AG10803 (cell line): ENCODE results near the gene DIP2C.
A peak's percentile ranks its signal among the peaks of the same experiment; 100 is the strongest.

ENCODE experiments used
- DNase-seq: peaks from one replicate; pipeline ENCODE4 v3.0.0; 2010; ENCODE audit warnings: low read depth
- H3K4me3 ChIP-seq: 2 replicates; pipeline ENCODE4 v1.5.1; 2011; ENCODE audit warnings: mild to moderate bottlenecking, low read length, control low read depth
- CTCF ChIP-seq: conservative IDR thresholded peaks from 2 replicates; pipeline ENCODE4 v1.5.1; 2011; ENCODE audit warnings: mild to moderate bottlenecking, low read length, control low read depth, inconsistent platforms

DIP2C gene

DNA sequence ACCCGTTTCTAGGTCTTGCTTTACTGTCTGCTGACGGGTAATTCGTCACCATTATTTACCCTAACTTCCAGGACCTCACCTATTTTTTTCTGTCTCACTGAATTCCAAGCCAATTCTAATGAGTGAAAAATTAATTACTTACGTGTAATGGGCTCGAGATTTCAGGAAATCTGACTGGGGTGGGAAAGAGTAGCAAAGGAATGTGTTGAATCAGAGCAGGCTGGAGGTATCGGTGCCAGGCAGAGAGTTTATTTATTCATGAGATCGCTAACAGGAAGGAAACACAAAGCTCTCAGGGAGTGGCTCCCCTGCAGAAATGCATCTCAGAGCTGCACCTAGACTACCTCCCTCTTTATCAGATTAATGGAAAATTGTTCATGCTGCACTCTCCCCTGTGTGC lies 4.0 kb upstream of the DIP2C start:
- H3K4me3 ChIP-seq = no peak overlapping the region
- peak; percentile 33 for DNase-seq
- no peak for TF ChIP-seq CTCF

GRCh38 chr10:692682-693351 lies 3.3 kb upstream of the DIP2C start:
- no peak for TF ChIP-seq CTCF
- no peak for DNase-seq

GRCh38 chr10:691216-691615 lies 1.7 kb upstream of the DIP2C start:
- no peak for TF ChIP-seq CTCF
- H3K4me3 ChIP-seq = no peak overlapping the region
- no peak for DNase-seq

More at GRCh38 chr10:692682-693351, 3.3 kb upstream of the DIP2C start:
- H3K4me3 ChIP-seq = no peak overlapping the region

DNA sequence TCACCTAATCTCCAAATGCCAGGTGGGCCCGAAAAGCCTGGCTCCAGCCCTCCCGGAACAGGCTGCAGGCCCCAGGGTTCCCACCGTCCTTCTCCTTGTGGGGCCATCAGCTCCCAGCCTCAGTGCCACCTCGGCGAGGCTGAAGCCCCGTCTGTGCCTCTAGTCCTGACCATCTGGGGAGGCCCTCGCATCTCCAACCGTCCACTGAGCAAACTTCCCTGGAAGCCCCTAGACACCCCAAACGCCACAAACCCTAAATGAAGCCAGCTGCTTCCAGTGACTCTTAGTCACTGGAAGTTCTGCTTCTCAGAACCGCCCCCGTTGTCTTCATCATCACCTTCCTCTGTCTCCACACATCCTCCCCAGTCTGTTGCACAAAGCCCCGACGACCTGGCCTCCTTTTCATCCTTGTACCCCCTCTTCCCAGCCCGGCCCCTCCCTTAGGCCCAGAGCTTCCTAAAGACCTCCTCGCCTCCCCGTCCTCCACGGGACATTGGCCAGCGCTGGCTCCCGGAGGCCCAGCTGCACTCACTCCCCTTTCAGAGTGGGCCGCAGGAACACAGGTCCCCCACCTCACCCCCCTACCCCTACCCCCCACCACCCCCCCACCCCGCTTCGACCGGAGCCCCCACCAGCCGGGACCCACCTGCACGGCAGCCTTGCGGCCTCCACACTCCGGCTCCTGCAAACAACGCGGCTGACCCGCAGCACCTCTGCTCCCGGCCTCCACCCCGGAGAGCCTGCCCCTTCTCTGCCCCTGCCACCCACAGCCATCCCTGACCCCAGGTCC lies 1.1 kb upstream of the DIP2C start:
- peak overlapping the region; percentile 72 for H3K4me3 ChIP-seq
- peak; percentile 28 for DNase-seq
- no peak for TF ChIP-seq CTCF

GRCh38 chr10:689121-689451 lies 382 bp downstream of the DIP2C start:
- DNase-seq = no peak
- H3K4me3 ChIP-seq = peak overlapping the region; percentile 73
- TF ChIP-seq CTCF = no peak

DNA sequence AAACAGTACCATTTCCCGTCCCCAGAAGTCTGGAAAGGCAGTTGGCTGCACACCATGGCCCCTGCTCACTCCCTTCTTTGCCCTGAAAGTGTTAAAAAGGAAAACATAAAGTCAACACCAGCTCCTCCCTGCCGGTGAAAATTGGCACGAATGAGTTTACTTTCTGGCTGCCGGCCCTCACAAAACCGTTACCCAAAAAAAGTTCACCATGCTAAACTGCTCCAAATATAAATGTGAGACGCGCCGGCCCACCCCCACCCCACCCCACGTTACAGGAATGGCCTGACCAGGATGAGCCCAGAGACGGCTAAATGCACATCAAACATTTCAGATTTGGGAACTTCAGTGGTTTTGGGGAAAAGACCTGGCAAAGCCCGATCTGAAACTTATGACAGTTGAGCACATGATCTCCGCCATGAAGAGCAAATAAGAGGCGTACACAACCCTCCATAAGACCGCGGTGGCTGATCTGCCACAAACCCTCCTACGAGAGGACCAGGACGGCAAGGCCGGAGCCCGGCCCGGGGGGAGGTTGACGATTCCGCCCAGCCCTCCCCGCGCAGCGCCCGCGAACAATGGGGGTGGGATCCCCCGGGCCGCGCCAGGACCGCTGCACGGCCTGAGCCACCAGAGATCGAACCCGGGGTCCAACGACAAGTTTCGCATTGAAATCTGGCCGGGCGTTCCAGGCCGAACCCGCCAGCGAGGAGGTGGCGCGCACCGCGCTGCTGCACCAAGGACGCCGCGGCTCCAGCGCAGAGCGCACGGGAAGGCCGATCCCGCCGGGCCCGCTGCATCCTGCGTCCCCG lies 952 bp downstream of the DIP2C start:
- H3K4me3 ChIP-seq = peak overlapping the region; percentile 73
- peak; percentile 42 for DNase-seq
- no peak for TF ChIP-seq CTCF
